Neural cell (in vitro differentiated cells): ENCODE results near the gene MDP1. TPM values are rescaled to one million over a fixed set of nuclear protein-coding genes. Genes with fewer than 3 reads are reported as not detected.

Experiments used
- H2AFZ ChIP-seq: fragments of 200-600, 300-800 bp; sonication (generic), shearing (Covaris generic); 2 replicates; pipeline ENCODE4 v1.6.0; 2014; ENCODE audit warnings: low read depth, mild to moderate bottlenecking, antibody characterized with exemption, low read length, moderate library complexity
- H3F3A ChIP-seq: fragments of 200-600 bp; shearing (Covaris generic); 2 replicates; pipeline ENCODE4 v1.6.1; 2016; ENCODE audit warnings: mild to moderate bottlenecking, moderate library complexity, mixed read lengths, antibody characterized with exemption, low read length; ENCODE audit not compliant: insufficient read depth, poor library complexity, severe bottlenecking
- H3K27ac ChIP-seq: fragments of 200-600, 300-800 bp; sonication (generic), shearing (Covaris generic); 2 replicates; pipeline ENCODE4 v1.5.1; 2014; ENCODE audit warnings: mild to moderate bottlenecking, low read length, moderate library complexity
- H3K27me3 ChIP-seq: fragments of 300-800, 200-600 bp; sonication (generic), shearing (Covaris generic); 2 replicates; pipeline ENCODE4 v1.6.0; 2014; ENCODE audit warnings: mild to moderate bottlenecking, low read depth, low read length, moderate library complexity; ENCODE audit not compliant: insufficient read depth
- H3K36me3 ChIP-seq: fragments of 300-800, 200-600 bp; sonication (generic), shearing (Covaris generic); 2 replicates; pipeline ENCODE4 v1.5.1; 2014; ENCODE audit warnings: mild to moderate bottlenecking, antibody characterized with exemption, low read length, moderate library complexity; ENCODE audit not compliant: insufficient read depth
- H3K4me2 ChIP-seq: fragments of 300-800, 200-600 bp; sonication (generic), shearing (Covaris generic); 2 replicates; pipeline ENCODE4 v1.6.0; 2014; ENCODE audit warnings: mild to moderate bottlenecking, low read length
- H3K4me3 ChIP-seq: fragments of 300-800, 200-600 bp; sonication (generic), shearing (Covaris generic); 2 replicates; pipeline ENCODE4 v1.5.1; 2014; ENCODE audit warnings: mild to moderate bottlenecking, low read length, moderate library complexity
- H3K79me2 ChIP-seq: fragments of 200-600 bp; shearing (Covaris generic); replicated peaks from 2 replicates; pipeline ENCODE4 v1.6.0; 2014; ENCODE audit warnings: mild to moderate bottlenecking, low read length, moderate library complexity; ENCODE audit not compliant: insufficient read depth
- H3K9ac ChIP-seq: fragments of 300-800, 200-600 bp; sonication (generic), shearing (Covaris generic); 2 replicates; pipeline ENCODE4 v1.6.1; 2016; ENCODE audit warnings: mild to moderate bottlenecking, low read length, mixed read lengths
- H3K9me2 ChIP-seq: fragments of 200-600 bp; shearing (Covaris generic); 2 replicates; pipeline ENCODE4 v1.6.1; 2016; ENCODE audit warnings: mild to moderate bottlenecking, low read length, mixed read lengths; ENCODE audit not compliant: insufficient read depth
- H3K9me3 ChIP-seq: fragments of 200-600, 300-800 bp; sonication (generic), shearing (Covaris generic); 2 replicates; pipeline ENCODE4 v1.6.1; 2016; ENCODE audit warnings: mild to moderate bottlenecking, mixed run types, low read length, moderate library complexity, mixed read lengths
- H4K20me1 ChIP-seq: fragments of 200-600 bp; shearing (Covaris generic); 2 replicates; pipeline ENCODE4 v1.6.1; 2016; ENCODE audit warnings: mild to moderate bottlenecking, mixed run types; ENCODE audit not compliant: insufficient read depth
- CTCF ChIP-seq: fragments of 450-650 bp; IDR thresholded peaks from 2 replicates; pipeline ENCODE4 v1.5.1; 2014; ENCODE audit warnings: antibody characterized with exemption, mild to moderate bottlenecking, moderate library complexity; ENCODE audit not compliant: poor library complexity, severe bottlenecking
- EP300 ChIP-seq: fragments of 450-650 bp; conservative IDR thresholded peaks from 2 replicates; pipeline ENCODE4 v1.6.1; 2014; ENCODE audit warnings: antibody characterized with exemption, mild to moderate bottlenecking, moderate library complexity; ENCODE audit not compliant: poor library complexity, severe bottlenecking
- EZH2 ChIP-seq: fragments of 200-600, 300-800 bp; shearing (Covaris generic), sonication (generic); IDR thresholded peaks from 2 replicates; pipeline ENCODE4 v1.6.1; 2014; ENCODE audit warnings: antibody characterized with exemption, low read length, borderline replicate concordance, mild to moderate bottlenecking; ENCODE audit not compliant: insufficient read depth, poor library complexity, severe bottlenecking
- MXI1 ChIP-seq: fragments of 450-650 bp; conservative IDR thresholded peaks from 2 replicates; pipeline ENCODE4 v1.6.1; 2014; ENCODE audit warnings: antibody characterized with exemption, mild to moderate bottlenecking; ENCODE audit not compliant: poor library complexity, severe bottlenecking
- POLR2AphosphoS5 ChIP-seq: IDR thresholded peaks from 2 replicates; pipeline ENCODE4 v1.6.1; 2012
- RAD21 ChIP-seq: fragments of 450-650 bp; conservative IDR thresholded peaks from 2 replicates; pipeline ENCODE4 v1.6.1; 2014; ENCODE audit warnings: antibody characterized with exemption, mild to moderate bottlenecking, moderate library complexity
- REST ChIP-seq: IDR thresholded peaks from 2 replicates; pipeline ENCODE4 v1.6.1; 2012; ENCODE audit warnings: borderline replicate concordance
- SMC3 ChIP-seq: fragments of 450-650 bp; conservative IDR thresholded peaks from 2 replicates; pipeline ENCODE4 v1.6.1; 2014; ENCODE audit warnings: antibody characterized with exemption, mild to moderate bottlenecking, moderate library complexity; ENCODE audit not compliant: poor library complexity
- TAF1 ChIP-seq: IDR thresholded peaks from 2 replicates; pipeline ENCODE4 v1.6.1; 2012; ENCODE audit warnings: low read depth
- polyA plus RNA-seq: library from polyadenylated mRNA; depleted of rRNA; stranded (reverse); fragments of >200 nt; gene quantifications from 2 replicates; pipeline ENCODE4 v1.2.3, GENCODE V29; 2014

Gene MDP1
- polyA plus RNA-seq, 1 donor from 2014 or later: 94.2 TPM

GRCh38 chr14:24263848-24264247, 48.0 kb upstream of the MDP1 start:
- no peak for TF ChIP-seq EZH2
- TF ChIP-seq MXI1: no peak
- no peak for TF ChIP-seq CTCF
- TF ChIP-seq TAF1: no peak
- no peak for TF ChIP-seq REST
- no peak for TF ChIP-seq SMC3
- TF ChIP-seq POLR2AphosphoS5: no peak
- no peak for TF ChIP-seq RAD21
- TF ChIP-seq EP300: no peak
- Histone ChIP-seq H3K4me3 (no peak overlapping the region), H3K4me2 (no peak overlapping the region), H3K9me2 (no peaks in the 10 kb centered on the region), H3F3A (no peaks in the 10 kb centered on the region), H3K9me3 (no peaks in the 10 kb centered on the region), H3K79me2 (no peaks in the 10 kb centered on the region), H2AFZ (no peak overlapping the region), H3K27ac (no peak overlapping the region), H4K20me1 (no peaks in the 10 kb centered on the region), H3K9ac (no peak overlapping the region), H3K36me3 (no peaks in the 10 kb centered on the region), H3K27me3 (no peaks in the 10 kb centered on the region)

GRCh38 chr14:24262821-24263733, 47.2 kb upstream of the MDP1 start, which contains the start of gene TGM1:
Gene TGM1, minus strand, starts transcription at chr14:24263177. Its CDS starts 825 bp downstream, at chr14:24262352.
- Histone ChIP-seq H2AFZ (no peak within 1 kb of the TSS), H3K4me3 (no peak within 1 kb of the TSS), H3K4me2 (no peak within 1 kb of the TSS), H4K20me1 (no peaks in the 10 kb centered on the region), H3K27ac (no peak within 1 kb of the TSS), H3F3A (no peaks in the 10 kb centered on the region), H3K9me3 (no peaks in the 10 kb centered on the region), H3K9ac (no peak within 1 kb of the TSS), H3K79me2 (no peaks in the 10 kb centered on the region), H3K9me2 (no peaks in the 10 kb centered on the region), H3K36me3 (no peaks in the 10 kb centered on the region), H3K27me3 (no peaks in the 10 kb centered on the region)
- no peak for TF ChIP-seq RAD21
- TF ChIP-seq EZH2: no peak
